SU-DHL-6 (cell line): ENCODE data around the gene DEPDC5.

Source experiments
- H2AFZ ChIP-seq: fragments of 200-600 bp; sonication (generic); 2 replicates; pipeline ENCODE4 v1.6.1; 2014; ENCODE audit warnings: low read depth, mild to moderate bottlenecking, moderate library complexity, mixed read lengths, antibody characterized with exemption, low read length; ENCODE audit not compliant: severe bottlenecking
- H3F3A ChIP-seq: fragments of 200-600 bp; shearing (Covaris generic); 2 replicates; pipeline ENCODE4 v1.6.0; 2016; ENCODE audit warnings: antibody characterized with exemption, mild to moderate bottlenecking; ENCODE audit not compliant: insufficient read depth
- H3K27ac ChIP-seq: fragments of 200-600 bp; sonication (generic); 2 replicates; pipeline ENCODE4 v1.5.1; 2016; ENCODE audit warnings: low read depth, mild to moderate bottlenecking, low read length, moderate library complexity, mixed read lengths
- H3K27me3 ChIP-seq: fragments of 200-600 bp; sonication (generic), shearing (Covaris generic); 2 replicates; pipeline ENCODE4 v1.6.0; 2014; ENCODE audit warnings: mild to moderate bottlenecking, low read length
- H3K36me3 ChIP-seq: fragments of 200-600 bp; sonication (generic); 2 replicates; pipeline ENCODE4 v1.6.1; 2014; ENCODE audit warnings: mild to moderate bottlenecking, low read length, mixed read lengths
- H3K4me2 ChIP-seq: fragments of 300-600, 200-600 bp; shearing (Covaris generic), sonication (generic); 2 replicates; pipeline ENCODE4 v1.6.0; 2014; ENCODE audit warnings: low read length, low read depth, mild to moderate bottlenecking; ENCODE audit not compliant: poor library complexity, severe bottlenecking
- H3K4me3 ChIP-seq: fragments of 200-600 bp; sonication (generic); 2 replicates; pipeline ENCODE4 v1.5.1; 2014; ENCODE audit warnings: antibody characterized with exemption, low read length, mild to moderate bottlenecking, mixed read lengths; ENCODE audit not compliant: insufficient read depth, poor library complexity, severe bottlenecking
- H3K79me2 ChIP-seq: fragments of 200-600 bp; sonication (generic); 2 replicates; pipeline ENCODE4 v1.6.1; 2014; ENCODE audit warnings: mild to moderate bottlenecking, low read length, moderate library complexity; ENCODE audit not compliant: insufficient read depth
- H3K9ac ChIP-seq: fragments of 200-600 bp; sonication (generic); 2 replicates; pipeline ENCODE4 v1.7.0; 2014; ENCODE audit warnings: mild to moderate bottlenecking, low read length
- H3K9me2 ChIP-seq: fragments of 200-600 bp; sonication (generic); replicated peaks from 2 replicates; pipeline ENCODE4 v1.6.1; 2014; ENCODE audit warnings: low read length; ENCODE audit not compliant: insufficient read depth
- H3K9me3 ChIP-seq: fragments of 200-600 bp; sonication (generic); 2 replicates; pipeline ENCODE4 v1.6.1; 2014; ENCODE audit warnings: low read length, mixed read lengths; ENCODE audit not compliant: insufficient read depth
- H4K20me1 ChIP-seq: fragments of 200-600 bp; sonication (generic); 2 replicates; pipeline ENCODE4 v1.6.1; 2014; ENCODE audit warnings: low read depth, mild to moderate bottlenecking, antibody characterized with exemption, low read length, moderate library complexity, mixed read lengths
- EZH2phosphoT487 ChIP-seq: fragments of 200-600 bp; sonication (generic), shearing (Covaris generic); conservative IDR thresholded peaks from 2 replicates; pipeline ENCODE4 v1.6.1; 2018; ENCODE audit warnings: mild to moderate bottlenecking, antibody characterized with exemption, low read length, moderate library complexity, mixed read lengths
- TF ChIP-seq, protein P1 (sequence below): fragments of 200-600 bp; sonication (generic); IDR thresholded peaks from one replicate; pipeline ENCODE4 v1.5.1; 2017; ENCODE audit warnings: antibody characterized with exemption, mild to moderate bottlenecking, low read length, moderate library complexity; ENCODE audit not compliant: insufficient read depth, poor library complexity, severe bottlenecking

Gene DEPDC5

DNA sequence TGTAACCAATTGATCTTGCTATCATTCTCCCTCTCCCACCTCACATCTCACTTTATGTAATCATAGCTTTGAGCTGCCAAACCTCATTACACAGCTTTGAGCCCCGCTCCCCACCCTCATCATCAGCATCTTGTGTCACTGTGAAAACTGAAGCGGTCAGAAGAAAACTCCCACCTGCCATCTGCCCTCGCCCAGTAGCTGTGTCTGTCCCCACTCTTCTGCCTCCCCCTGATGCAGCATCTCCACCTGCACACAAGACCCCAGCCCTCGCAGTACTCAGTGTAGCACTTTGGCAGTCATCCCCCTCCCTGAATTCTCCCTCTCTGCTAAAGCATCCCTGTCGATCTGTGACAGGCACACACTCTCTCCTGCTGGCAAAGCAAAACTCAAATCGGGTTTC, 130.2 kb downstream of the DEPDC5 start:
- Histone ChIP-seq H3K4me2 (no peak overlapping the region), H3K27me3 (no peaks in the 10 kb centered on the region), H3F3A (no peaks in the 10 kb centered on the region), H3K9ac (no peak overlapping the region), H4K20me1 (no peaks in the 10 kb centered on the region), H3K79me2 (no peaks in the 10 kb centered on the region), H2AFZ (no peak overlapping the region), H3K36me3 (no peaks in the 10 kb centered on the region), H3K9me2 (no peaks in the 10 kb centered on the region), H3K4me3 (no peak overlapping the region), H3K9me3 (no peaks in the 10 kb centered on the region), H3K27ac (no peak overlapping the region)
- TF ChIP-seq, protein P1, sequence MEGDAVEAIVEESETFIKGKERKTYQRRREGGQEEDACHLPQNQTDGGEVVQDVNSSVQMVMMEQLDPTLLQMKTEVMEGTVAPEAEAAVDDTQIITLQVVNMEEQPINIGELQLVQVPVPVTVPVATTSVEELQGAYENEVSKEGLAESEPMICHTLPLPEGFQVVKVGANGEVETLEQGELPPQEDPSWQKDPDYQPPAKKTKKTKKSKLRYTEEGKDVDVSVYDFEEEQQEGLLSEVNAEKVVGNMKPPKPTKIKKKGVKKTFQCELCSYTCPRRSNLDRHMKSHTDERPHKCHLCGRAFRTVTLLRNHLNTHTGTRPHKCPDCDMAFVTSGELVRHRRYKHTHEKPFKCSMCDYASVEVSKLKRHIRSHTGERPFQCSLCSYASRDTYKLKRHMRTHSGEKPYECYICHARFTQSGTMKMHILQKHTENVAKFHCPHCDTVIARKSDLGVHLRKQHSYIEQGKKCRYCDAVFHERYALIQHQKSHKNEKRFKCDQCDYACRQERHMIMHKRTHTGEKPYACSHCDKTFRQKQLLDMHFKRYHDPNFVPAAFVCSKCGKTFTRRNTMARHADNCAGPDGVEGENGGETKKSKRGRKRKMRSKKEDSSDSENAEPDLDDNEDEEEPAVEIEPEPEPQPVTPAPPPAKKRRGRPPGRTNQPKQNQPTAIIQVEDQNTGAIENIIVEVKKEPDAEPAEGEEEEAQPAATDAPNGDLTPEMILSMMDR = no peak
- no peak for TF ChIP-seq EZH2phosphoT487

DNA sequence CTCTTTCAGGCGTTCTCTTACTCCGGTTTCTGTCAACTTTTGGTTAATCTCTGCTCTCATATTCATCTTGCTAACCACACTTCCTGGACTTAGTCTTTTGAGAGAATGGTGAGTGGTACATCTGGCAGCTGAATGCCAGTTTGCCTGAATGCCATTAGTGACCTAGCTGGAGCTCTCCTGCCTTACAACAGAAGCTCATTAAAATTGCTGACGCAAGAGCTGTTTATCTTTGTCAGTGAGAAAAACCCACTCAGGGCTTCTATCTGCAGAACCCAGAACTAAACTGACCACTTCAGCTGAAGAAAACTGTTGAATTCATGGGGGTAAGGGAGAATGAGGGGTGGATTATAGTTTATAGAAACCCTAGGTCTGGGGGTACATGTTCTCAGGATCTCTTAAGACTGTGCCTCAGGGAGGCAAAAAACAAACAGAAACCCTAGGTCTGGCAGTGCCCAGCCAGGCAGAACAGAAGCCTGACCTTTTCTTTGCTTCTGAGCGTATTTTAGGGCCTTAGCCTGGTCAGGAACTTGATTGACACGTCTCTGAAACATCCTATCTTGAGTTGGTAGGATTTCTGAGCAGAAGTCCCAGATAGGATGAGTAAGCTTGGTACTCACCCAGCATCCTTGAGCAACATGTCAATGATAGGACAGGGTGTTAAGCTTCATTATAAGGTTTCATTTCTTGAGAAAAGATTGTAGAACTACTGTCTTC, 137.7 kb downstream of the DEPDC5 start:
- Histone ChIP-seq H3K9me3 (no peaks in the 10 kb centered on the region), H4K20me1 (no peaks in the 10 kb centered on the region), H3K4me3 (no peak overlapping the region), H3K4me2 (no peak overlapping the region), H3K36me3 (peaks cover 9% of the 10 kb centered on the region; the same call in 1 of the 2 replicates), H3K79me2 (no peaks in the 10 kb centered on the region), H3K9ac (no peak overlapping the region), H2AFZ (no peak overlapping the region), H3K27ac (no peak overlapping the region), H3K9me2 (no peaks in the 10 kb centered on the region), H3F3A (no peaks in the 10 kb centered on the region), H3K27me3 (no peaks in the 10 kb centered on the region)
- no peak for TF ChIP-seq EZH2phosphoT487
- TF ChIP-seq, protein P1 = no peak

DNA sequence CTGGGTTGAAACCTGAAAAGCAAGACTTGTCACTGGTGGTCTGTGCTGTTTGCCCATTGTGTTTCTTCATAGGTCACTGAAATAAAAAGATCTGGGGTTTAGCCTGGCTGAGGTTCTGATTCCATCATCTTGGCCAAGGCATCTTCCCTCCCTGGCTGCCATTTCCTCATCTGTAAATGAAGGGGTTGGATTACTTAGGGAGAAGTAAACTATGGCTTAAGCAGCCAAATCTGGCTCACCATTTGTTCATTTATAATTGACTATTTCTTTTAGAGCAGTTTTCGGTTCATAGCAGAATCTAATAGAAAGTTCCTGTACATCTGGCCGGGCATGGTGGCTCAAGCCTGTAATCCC, 138.2 kb downstream of the DEPDC5 start:
- H3K27ac ChIP-seq = no peak overlapping the region
- peaks cover 9% of the 10 kb centered on the region; the same call in 1 of the 2 replicates for H3K36me3 ChIP-seq
- no peak overlapping the region for H3K9ac ChIP-seq

More for the DNA sequence above, 138.2 kb downstream of the DEPDC5 start:
- Histone ChIP-seq H3K9me2 (no peaks in the 10 kb centered on the region), H3F3A (no peaks in the 10 kb centered on the region), H4K20me1 (no peaks in the 10 kb centered on the region), H3K9me3 (no peaks in the 10 kb centered on the region), H3K79me2 (no peaks in the 10 kb centered on the region), H3K4me2 (no peak overlapping the region), H2AFZ (no peak overlapping the region), H3K4me3 (no peak overlapping the region), H3K27me3 (no peaks in the 10 kb centered on the region)
- TF ChIP-seq, protein P1 = no peak
- no peak for TF ChIP-seq EZH2phosphoT487
